Measurements from ENCODE around the gene LIX1L. TPM values are rescaled to one million over a fixed set of nuclear protein-coding genes. Genes with fewer than 3 reads are reported as not detected.
A peak's percentile ranks its signal among the peaks of the same experiment; 100 is the strongest.
"Not testable (repeated sequence)": the region's sequence is repeated elsewhere in the genome, so short reads cannot be mapped to it uniquely, and the experiment has no call there.

Gene LIX1L
- total RNA-seq, 8 experiments from 2014 or later, result 15.9 to 34.4 (median 23.2) TPM

DNA sequence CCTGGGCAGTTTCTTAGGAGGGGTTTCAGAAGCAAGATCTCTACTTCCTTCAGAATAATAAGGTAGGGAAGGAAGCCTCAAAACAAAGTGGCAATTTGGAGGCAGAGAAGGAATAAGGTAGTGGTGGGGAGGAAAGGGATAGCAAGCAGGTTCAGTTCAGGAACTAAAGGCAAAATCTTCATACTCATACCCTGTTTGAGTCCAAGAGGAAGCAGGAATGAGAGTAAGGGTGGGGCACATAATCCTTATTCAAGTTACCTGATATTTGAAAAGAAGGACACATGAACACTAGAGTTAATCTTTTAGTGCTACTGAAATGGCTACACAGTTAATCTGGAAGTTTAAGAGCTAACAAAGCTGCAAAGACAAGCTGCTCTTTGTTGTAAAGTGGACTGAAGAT, 22.1 kb downstream of the LIX1L start:
- no peak overlapping the region for H3K27ac ChIP-seq
- in situ Hi-C loops (cut with MboI; ENCODE audit: low pct_unique_long_range_greater_than_20kb in 2 of 9, low sequenced_read_pairs in 9 of 9, unreplicated experiment in 9 of 9), result no loop called here
- no peaks in the 10 kb centered on the region for H3K4me1 ChIP-seq (replicated peaks in 1 of 2)
- H3K4me3 ChIP-seq, result no peak overlapping the region
- ATAC-seq (replicated peaks in 6 of 8), result no peak

GRCh38 chr1:145932522-145933009, 25.3 kb downstream of the LIX1L start:
- H3K4me3 ChIP-seq; in situ Hi-C loops (cut with MboI; ENCODE audit: low pct_unique_long_range_greater_than_20kb in 2 of 9, low sequenced_read_pairs in 9 of 9, unreplicated experiment in 9 of 9); H3K27ac ChIP-seq; H3K4me1 ChIP-seq (replicated peaks in 1 of 2); ATAC-seq (replicated peaks in 6 of 8): not testable (repeated sequence)
- WGBS, 10 experiments, result 14 to 67% (median 27%) methylated on average over 1 to 4 of the region's 9 CpGs; no CpG with 5 or more reads in 4 of the 10 experiments

DNA sequence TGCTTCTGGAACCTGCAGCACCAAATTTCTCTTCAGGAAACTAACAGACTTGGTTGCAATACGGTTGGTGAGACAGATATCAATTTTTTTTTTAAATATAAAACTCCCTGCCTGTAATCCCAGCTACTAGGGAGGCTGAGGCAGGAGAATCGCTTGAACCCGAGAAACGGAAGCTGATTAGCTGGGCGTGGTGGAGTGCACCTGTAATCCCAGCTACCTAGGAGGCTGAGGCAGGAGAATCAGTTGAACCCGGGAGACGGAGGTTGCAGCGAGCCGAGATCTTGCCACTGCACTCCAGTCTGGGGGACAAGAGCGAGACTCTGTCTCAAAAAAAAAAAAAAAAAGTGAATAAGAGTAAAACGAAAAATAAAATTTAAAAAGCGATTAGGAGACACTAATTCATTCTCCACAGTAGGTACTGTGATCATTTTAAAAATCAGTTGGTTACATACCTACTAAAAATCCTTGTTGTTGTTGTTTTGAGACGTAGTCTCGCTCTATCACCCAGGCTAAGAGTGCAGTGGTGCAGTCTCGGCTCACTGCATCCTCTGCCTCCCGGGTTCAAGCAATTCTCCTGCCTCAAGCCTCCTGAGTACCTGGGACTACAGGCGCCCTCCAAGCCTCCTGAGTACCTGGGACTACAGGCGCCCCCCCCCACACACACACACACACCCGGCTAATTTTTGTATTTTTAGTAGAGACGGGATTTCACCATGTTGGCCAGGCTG, 29.7 kb downstream of the LIX1L start:
- no peak for ATAC-seq (replicated peaks in 6 of 8)
- 36 to 74% (median 56%) methylated on average over 2 to 18 of the region's 20 CpGs for WGBS, 10 experiments
- peak overlapping the region; percentile 60 to 83 (median 63) for H3K4me3 ChIP-seq
- in situ Hi-C loops (cut with MboI; ENCODE audit: low pct_unique_long_range_greater_than_20kb in 2 of 9, low sequenced_read_pairs in 9 of 9, unreplicated experiment in 9 of 9), result no loop called here
- H3K27ac ChIP-seq, result peak overlapping the region; percentile 88 to 95
- H3K4me1 ChIP-seq (replicated peaks in 1 of 2), result peaks cover 10 to 13% of the 10 kb centered on the region in 2 donors

DNA sequence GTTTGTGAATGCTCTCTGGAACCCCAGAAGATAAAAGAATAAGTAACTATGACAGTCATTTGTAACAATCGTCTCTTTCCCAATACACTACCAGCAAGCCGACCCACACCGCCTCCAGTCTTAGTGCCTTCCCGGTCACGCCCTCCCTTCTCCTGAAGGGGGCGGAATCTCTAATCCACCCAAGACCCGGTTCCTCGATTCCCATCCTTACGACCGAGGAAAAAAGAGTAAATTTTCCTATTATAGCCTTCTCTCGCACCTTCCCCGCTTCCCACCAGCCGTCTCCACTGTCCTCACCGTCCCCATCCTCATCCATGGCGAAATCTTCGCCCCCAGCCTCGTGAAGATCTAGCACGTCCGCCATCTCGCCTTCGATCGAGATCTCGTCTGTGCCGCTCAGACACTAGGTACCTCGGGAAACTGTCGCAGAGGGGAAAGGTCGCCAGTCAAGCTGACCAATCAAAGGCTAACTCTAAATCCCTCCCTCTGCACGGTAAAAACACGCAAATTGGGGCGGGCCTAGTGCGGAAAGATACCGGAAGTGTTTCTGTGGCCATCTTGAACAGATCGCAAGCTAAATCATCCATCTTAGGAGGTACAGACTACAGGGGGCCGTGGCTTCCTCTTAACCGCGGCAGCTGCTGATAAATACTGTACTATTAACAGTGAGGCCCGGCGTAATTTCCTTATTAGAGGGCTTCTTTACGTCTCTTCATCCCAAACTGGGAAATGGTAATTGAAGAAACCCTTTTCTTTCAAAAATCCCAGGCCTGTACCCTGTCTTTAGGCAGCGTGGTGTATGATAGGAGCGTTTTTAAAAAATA, 30.5 kb downstream of the LIX1L start, which contains the start of gene RBM8A:
RBM8A (minus strand) TSS at position 422 of the 824 bp plus-strand sequence; CDS start at position 364, 58 bp downstream.
- in situ Hi-C loops (cut with MboI; ENCODE audit: low pct_unique_long_range_greater_than_20kb in 2 of 9, low sequenced_read_pairs in 9 of 9, unreplicated experiment in 9 of 9), result no loop called here
- peak; percentile 97 to 99 (median 98) for ATAC-seq (replicated peaks in 6 of 8)
- Histone ChIP-seq H3K4me1 (replicated peaks in 1 of 2) (peaks cover 10 to 13% of the 10 kb centered on the region in 2 donors), H3K27ac (peak within 1 kb of the TSS; percentile 88 to 95), H3K4me3 (peak within 1 kb of the TSS; percentile 60 to 83 (median 63))
- 0 to 4% (median 1%) methylated on average over 5 to 41 of the region's 41 CpGs for WGBS, 10 experiments

- in situ Hi-C loops (cut with MboI; ENCODE audit: low pct_unique_long_range_greater_than_20kb in 2 of 9, low sequenced_read_pairs in 9 of 9, unreplicated experiment in 9 of 9), result no loop called here
Observed at GRCh38 chr1:145926686-145927062, 31.1 kb downstream of the LIX1L start.

GRCh38 chr1:145922266-145922665, 35.6 kb downstream of the LIX1L start:
- Histone ChIP-seq H3K4me1 (replicated peaks in 1 of 2) (peaks cover 20 to 25% of the 10 kb centered on the region in 2 donors), H3K4me3 (no peak overlapping the region), H3K27ac (no peak overlapping the region)
- in situ Hi-C loops (cut with MboI; ENCODE audit: low pct_unique_long_range_greater_than_20kb in 2 of 9, low sequenced_read_pairs in 9 of 9, unreplicated experiment in 9 of 9), result loop anchor here in 1 of 9 experiments (25.0 kb wide), 1 partner anchor 90 kb away; the partner anchor contains the start of gene HJV
- ATAC-seq (replicated peaks in 6 of 8), result no peak
- WGBS, 10 experiments, result 86 to 100% (median 94%) methylated on average over 1 to 2 of the region's 2 CpGs; no CpG with 5 or more reads in 3 of the 10 experiments

More at GRCh38 chr1:145926686-145927062, 31.1 kb downstream of the LIX1L start:
- 0 to 15% (median 5%) methylated on average over 1 to 19 of the region's 19 CpGs; no CpG with 5 or more reads in 1 of the 10 experiments for WGBS, 10 experiments
- H3K4me3 ChIP-seq, result peak overlapping the region; percentile 60 to 83 (median 63)
- H3K4me1 ChIP-seq (replicated peaks in 1 of 2), result peaks cover 10 to 13% of the 10 kb centered on the region in 2 donors
- H3K27ac ChIP-seq, result peak overlapping the region; percentile 88 to 95
- ATAC-seq (replicated peaks in 6 of 8), result peak in 3 of 8 experiments; percentile 3 to 8 (median 5)

DNA sequence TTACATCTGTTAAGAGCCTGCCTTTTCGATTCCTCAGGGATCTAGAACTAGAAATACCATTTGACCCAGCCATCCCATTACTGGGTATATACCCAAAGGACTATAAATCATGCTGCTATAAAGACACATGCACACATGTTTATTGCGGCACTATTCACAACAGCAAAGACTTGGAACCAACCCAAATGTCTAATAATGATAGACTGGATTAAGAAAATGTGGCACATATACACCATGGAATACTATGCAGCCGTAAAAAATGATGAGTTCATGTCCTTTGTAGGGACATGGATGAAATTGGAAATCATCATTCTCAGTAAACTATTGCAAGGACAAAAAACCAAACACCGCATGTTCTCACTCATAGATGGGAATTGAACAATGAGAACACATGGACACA, 37.5 kb downstream of the LIX1L start:
- in situ Hi-C loops (cut with MboI; ENCODE audit: low pct_unique_long_range_greater_than_20kb in 2 of 9, low sequenced_read_pairs in 9 of 9, unreplicated experiment in 9 of 9), result loop anchor here in 1 of 9 experiments (25.0 kb wide), 1 partner anchor 92 kb away; the partner anchor contains the start of gene HJV
- whole genome bisulfite sequencing, 10 experiments, result 71 to 86% (median 84%) methylated on average over 1 to 2 of the region's 4 CpGs; no CpG with 5 or more reads in 7 of the 10 experiments
- H3K4me3 ChIP-seq, result peak overlapping the region in 2 of 5 donors; percentile 43 to 61
- ATAC-seq (replicated peaks in 6 of 8); H3K27ac ChIP-seq: not testable (repeated sequence)
- H3K4me1 ChIP-seq (replicated peaks in 1 of 2), result peaks cover 15 to 19% of the 10 kb centered on the region in 2 donors

DNA sequence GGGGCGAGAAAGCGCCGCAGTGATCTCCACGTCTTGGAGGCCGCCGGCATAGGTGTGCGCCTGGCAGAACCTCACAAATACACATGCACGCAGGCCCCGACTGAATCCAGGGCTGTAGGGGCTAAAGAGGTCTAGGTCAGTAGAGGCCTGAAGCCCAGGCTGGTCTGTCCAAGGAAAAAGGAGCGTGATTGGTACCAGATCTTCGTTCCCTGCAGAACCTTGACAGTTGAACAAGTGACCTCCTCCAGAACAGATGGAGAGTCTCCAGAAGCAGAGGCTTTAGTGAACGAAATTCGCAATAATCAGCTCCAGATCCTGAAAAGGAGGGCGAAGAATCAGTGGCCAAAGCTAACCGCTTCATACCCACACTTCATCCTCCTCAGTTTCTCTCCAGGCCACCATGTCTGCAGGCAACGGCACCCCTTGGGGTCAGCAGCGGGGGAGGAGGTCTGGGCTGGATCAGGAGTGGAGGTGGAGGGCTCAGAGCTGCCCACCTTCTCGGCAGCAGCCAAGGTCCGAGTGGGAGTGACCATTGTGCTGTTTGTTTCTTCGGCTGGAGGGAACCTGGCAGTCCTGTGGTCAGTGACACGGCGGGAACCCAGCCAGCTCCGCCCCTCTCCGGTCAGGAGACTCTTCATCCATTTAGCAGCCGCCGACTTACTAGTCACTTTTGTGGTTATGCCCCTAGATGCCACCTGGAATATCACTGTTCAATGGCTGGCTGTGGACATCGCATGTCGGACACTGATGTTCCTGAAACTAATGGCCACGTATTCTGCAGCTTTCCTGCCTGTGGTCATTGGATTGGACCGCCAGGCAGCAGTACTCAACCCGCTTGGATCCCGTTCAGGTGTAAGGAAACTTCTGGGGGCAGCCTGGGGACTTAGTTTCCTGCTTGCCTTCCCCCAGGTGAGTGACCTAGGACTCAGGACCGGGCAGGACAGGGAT, 38.6 kb downstream of the LIX1L start:
- ATAC-seq (replicated peaks in 6 of 8), result peak; percentile 16 to 89 (median 49)
- H3K4me3 ChIP-seq, result peak overlapping the region; percentile 43 to 69 (median 61)
- in situ Hi-C loops (cut with MboI; ENCODE audit: low pct_unique_long_range_greater_than_20kb in 2 of 9, low sequenced_read_pairs in 9 of 9, unreplicated experiment in 9 of 9), result loop anchor here in 3 of 9 experiments (10.0 to 25.0 kb wide), 2 partner anchors 56 to 93 kb away; partner anchors contain the start of gene HJV (in 1 of the 3)
- H3K27ac ChIP-seq, result peak overlapping the region; percentile 62 to 75
- H3K4me1 ChIP-seq (replicated peaks in 1 of 2), result peaks cover 15 to 19% of the 10 kb centered on the region in 2 donors
- WGBS, 10 experiments, result 0 to 10% (median 3%) methylated on average over 1 to 24 of the region's 33 CpGs; no CpG with 5 or more reads in 2 of the 10 experiments

DNA sequence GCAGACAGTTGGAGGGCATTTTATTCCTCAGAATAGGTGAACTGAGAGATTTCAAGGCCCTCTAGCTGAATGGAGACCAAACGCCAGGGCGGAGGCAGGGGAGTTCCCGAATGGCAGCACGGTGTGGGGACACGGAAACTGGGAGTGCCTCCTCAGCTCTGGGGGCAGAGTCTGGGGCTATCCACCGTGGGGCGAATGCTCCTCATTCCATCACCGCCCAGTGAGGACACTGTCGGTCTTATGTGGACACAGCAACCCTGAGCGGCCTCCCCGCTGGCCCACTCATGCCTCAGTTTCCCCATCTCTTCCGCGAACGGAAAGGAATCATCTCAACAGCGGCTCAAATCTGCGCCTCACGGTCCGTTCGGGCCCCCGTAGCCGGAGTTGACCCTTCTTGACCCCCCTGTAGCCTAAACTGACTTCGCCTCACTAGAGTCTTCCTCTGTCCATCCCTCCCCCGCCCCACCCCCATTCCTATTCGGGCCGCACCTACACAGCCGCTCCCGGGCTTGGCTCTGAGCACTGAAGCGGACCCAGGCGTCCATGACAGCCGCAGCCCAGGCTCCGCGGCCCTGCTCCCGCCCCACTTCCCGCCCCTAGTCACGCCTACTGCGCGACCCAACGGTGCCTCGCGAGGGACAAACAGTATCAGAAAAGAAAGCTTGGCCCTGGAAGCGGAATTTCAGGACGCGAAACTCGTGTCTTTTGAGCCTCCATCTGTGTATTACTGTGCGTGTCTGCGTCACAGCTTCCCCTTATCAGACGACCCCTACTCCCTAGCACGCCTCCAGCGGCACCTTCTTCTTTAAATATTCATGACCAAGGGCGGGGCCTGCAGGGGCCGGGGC, 39.4 kb downstream of the LIX1L start, which contains the start of gene PEX11B:
PEX11B (minus strand) TSS at position 574 of the 848 bp plus-strand sequence; CDS start at position 545, 29 bp downstream.
- in situ Hi-C loops (cut with MboI; ENCODE audit: low pct_unique_long_range_greater_than_20kb in 2 of 9, low sequenced_read_pairs in 9 of 9, unreplicated experiment in 9 of 9), result loop anchor here in 3 of 9 experiments (10.0 to 25.0 kb wide), 2 partner anchors 56 to 94 kb away; partner anchors contain the start of gene HJV (in 1 of the 3)
- Histone ChIP-seq H3K4me3 (peak within 1 kb of the TSS; percentile 43 to 69 (median 61)), H3K4me1 (replicated peaks in 1 of 2) (peaks cover 15 to 19% of the 10 kb centered on the region in 2 donors), H3K27ac (peak within 1 kb of the TSS; percentile 62 to 75)
- ATAC-seq (replicated peaks in 6 of 8), result peak; percentile 87 to 94 (median 90)
- 0 to 20% (median 2%) methylated on average over 1 to 13 of the region's 51 CpGs; no CpG with 5 or more reads in 2 of the 10 experiments for WGBS, 10 experiments

GRCh38 chr1:145917595-145917994, 40.2 kb downstream of the LIX1L start:
- no peak for ATAC-seq (replicated peaks in 6 of 8)
- peaks cover 15 to 19% of the 10 kb centered on the region in 2 donors for H3K4me1 ChIP-seq (replicated peaks in 1 of 2)
- WGBS, 10 experiments, result 48 to 97% (median 77%) methylated on average over 1 to 5 of the region's 5 CpGs; no CpG with 5 or more reads in 2 of the 10 experiments
- in situ Hi-C loops (cut with MboI; ENCODE audit: low pct_unique_long_range_greater_than_20kb in 2 of 9, low sequenced_read_pairs in 9 of 9, unreplicated experiment in 9 of 9), result loop anchor here in 3 of 9 experiments (10.0 to 25.0 kb wide), 2 partner anchors 57 to 95 kb away; partner anchors contain the start of gene HJV (in 1 of the 3)
- peak overlapping the region; percentile 43 to 69 (median 61) for H3K4me3 ChIP-seq
- H3K27ac ChIP-seq, result peak overlapping the region in 1 of 2 donors; percentile 75

DNA sequence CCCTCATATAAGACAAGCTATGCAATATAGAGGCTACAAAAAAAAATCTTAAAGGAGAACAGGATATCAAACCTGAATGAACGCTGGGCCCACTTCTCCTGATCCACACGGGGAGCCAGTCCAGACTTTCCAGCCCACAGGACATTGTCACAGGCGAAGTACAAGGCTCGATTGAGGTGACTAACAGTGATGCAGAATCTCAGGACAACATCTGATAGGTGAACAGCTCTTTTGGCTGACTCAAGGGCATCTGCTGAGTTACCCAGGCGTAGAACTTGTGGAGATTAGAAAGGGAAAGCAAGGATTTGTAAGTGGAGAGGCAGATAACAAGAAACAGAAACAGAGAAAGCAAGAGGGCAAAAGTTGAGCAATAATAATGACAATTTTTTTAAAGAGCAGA, 41.1 kb downstream of the LIX1L start:
- Histone ChIP-seq H3K4me1 (replicated peaks in 1 of 2) (peaks cover 15 to 19% of the 10 kb centered on the region in 2 donors), H3K4me3 (no peak overlapping the region), H3K27ac (no peak overlapping the region)
- 60 to 92% (median 81%) methylated on average over 1 to 5 of the region's 5 CpGs; no CpG with 5 or more reads in 2 of the 10 experiments for WGBS, 10 experiments
- in situ Hi-C loops (cut with MboI; ENCODE audit: low pct_unique_long_range_greater_than_20kb in 2 of 9, low sequenced_read_pairs in 9 of 9, unreplicated experiment in 9 of 9), result loop anchor here in 3 of 9 experiments (10.0 to 25.0 kb wide), 2 partner anchors 58 to 96 kb away; partner anchors contain the start of gene HJV (in 1 of the 3)
- ATAC-seq (replicated peaks in 6 of 8), result no peak
